T-helper 1 cell treated with Interleukin-12 subunit alpha and Interleukin-12 subunit beta and Interleukin-4 antibody, amounts not matched to agents 30 μg/mL and 1 μg/mL, for 36 hours (primary cell): Measurements from ENCODE around the gene FER.

Source experiments
- H3K27ac Mint-ChIP-seq: one replicate; pipeline ENCODE4 v1.8.0; 2021; ENCODE audit warnings: mild to moderate bottlenecking, mixed read lengths
- H3K27me3 Mint-ChIP-seq: one replicate; pipeline ENCODE4 v1.8.0; 2021; ENCODE audit warnings: low read depth, mixed read lengths
- H3K36me3 Mint-ChIP-seq: one replicate; pipeline ENCODE4 v1.8.0; 2021; ENCODE audit warnings: low read depth, mixed read lengths
- H3K4me1 Mint-ChIP-seq: one replicate; pipeline ENCODE4 v1.8.0; 2021; ENCODE audit warnings: low read depth, mixed read lengths
- H3K4me3 Mint-ChIP-seq: one replicate; pipeline ENCODE4 v1.8.0; 2021; ENCODE audit warnings: mild to moderate bottlenecking, moderate library complexity, mixed read lengths
- H3K9me3 Mint-ChIP-seq: one replicate; pipeline ENCODE4 v1.8.0; 2021; ENCODE audit warnings: mixed read lengths

FER gene

DNA sequence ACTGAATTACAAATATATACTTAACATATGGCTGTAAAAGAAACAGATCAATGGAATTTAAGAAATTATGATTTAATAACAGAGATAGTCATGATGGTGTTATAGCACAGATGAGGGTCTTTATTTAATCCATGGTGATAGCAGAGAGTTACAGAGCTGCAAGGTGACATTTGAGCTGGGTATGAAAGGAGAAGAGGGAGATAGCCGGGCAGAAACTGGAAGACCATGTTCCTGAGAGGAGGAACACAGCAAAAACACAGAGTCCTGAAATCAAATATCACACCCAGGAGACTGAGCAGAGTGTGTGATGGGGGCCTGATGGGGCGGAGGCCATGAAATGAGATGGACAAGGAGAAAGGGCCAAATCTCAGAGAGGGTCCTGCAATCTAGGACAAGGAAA, 498.7 kb downstream of the FER start:
- peaks cover 22% of the 10 kb centered on the region for H3K9me3 Mint-ChIP-seq
- no peaks in the 10 kb centered on the region for H3K27me3 Mint-ChIP-seq
- peaks cover 2% of the 10 kb centered on the region for H3K36me3 Mint-ChIP-seq
- H3K27ac Mint-ChIP-seq, result no peak overlapping the region
- no peak overlapping the region for H3K4me3 Mint-ChIP-seq
- H3K4me1 Mint-ChIP-seq, result no peaks in the 10 kb centered on the region
